ENCODE measurements around the gene ADCY2. TPM values are rescaled to one million over a fixed set of nuclear protein-coding genes. Genes with fewer than 3 reads are reported as not detected.

Gene ADCY2
- total RNA-seq, 1 experiment from 2014 or later = not detected

DNA sequence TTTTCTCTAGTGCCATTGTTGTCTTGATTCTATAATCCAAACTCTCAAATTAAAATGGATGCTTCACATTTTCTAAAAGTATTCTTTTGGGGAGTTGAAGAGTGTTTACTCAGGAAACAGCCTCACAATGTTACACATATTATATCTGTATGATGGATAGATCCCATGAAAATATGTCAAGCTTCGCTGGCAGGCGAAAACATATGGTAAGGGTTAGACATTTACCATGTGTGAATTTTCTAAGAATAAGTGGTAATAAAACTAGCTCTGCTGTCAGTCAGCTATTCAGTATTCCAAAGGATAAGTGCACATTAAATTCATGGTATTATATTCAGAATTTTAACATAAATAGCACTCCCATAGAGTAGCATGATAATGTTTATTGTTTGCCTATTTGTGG lies 13.3 kb upstream of the ADCY2 start:
- Mint-ChIP-seq H3K9me3 (ENCODE audit: unreplicated experiment) (no peaks in the 10 kb centered on the region), H3K27me3 (ENCODE audit: insufficient read depth, unreplicated experiment) (no peaks in the 10 kb centered on the region), H3K4me3 (ENCODE audit: unreplicated experiment) (no peak overlapping the region), H3K27ac (ENCODE audit: unreplicated experiment) (no peak overlapping the region), H3K36me3 (ENCODE audit: insufficient read depth, unreplicated experiment) (no peaks in the 10 kb centered on the region), H3K4me1 (ENCODE audit: low read depth, unreplicated experiment) (no peaks in the 10 kb centered on the region)
- DNase-seq = no peak
- CTCF ChIA-PET = no interaction called here
- no TSS peak for BruUV-seq (replicated peaks)
- POLR2A ChIA-PET = no interaction called here
- Histone ChIP-seq H3K4me3 (ENCODE audit: low read depth, low read length) (no peak overlapping the region), H3K4me1 (no peaks in the 10 kb centered on the region), H3K27me3 (replicated peaks; ENCODE audit: control insufficient read depth, insufficient read depth, low read length) (no peaks in the 10 kb centered on the region), H3K36me3 (ENCODE audit: control insufficient read depth, insufficient read depth, low read length) (no peaks in the 10 kb centered on the region), H3K9me3 (no peaks in the 10 kb centered on the region)
- intact Hi-C loops (cut with micrococcal nuclease; ENCODE audit: unreplicated experiment) = no loop called here
- TF ChIP-seq, protein P1, sequence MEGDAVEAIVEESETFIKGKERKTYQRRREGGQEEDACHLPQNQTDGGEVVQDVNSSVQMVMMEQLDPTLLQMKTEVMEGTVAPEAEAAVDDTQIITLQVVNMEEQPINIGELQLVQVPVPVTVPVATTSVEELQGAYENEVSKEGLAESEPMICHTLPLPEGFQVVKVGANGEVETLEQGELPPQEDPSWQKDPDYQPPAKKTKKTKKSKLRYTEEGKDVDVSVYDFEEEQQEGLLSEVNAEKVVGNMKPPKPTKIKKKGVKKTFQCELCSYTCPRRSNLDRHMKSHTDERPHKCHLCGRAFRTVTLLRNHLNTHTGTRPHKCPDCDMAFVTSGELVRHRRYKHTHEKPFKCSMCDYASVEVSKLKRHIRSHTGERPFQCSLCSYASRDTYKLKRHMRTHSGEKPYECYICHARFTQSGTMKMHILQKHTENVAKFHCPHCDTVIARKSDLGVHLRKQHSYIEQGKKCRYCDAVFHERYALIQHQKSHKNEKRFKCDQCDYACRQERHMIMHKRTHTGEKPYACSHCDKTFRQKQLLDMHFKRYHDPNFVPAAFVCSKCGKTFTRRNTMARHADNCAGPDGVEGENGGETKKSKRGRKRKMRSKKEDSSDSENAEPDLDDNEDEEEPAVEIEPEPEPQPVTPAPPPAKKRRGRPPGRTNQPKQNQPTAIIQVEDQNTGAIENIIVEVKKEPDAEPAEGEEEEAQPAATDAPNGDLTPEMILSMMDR (IDR thresholded peaks at IDR 0.05; ENCODE audit: insufficient read depth in 1 of 2, low read depth in 1 of 2, low read length in 1 of 2, severe bottlenecking in 1 of 2, unreplicated experiment in 1 of 2) = no peak

DNA sequence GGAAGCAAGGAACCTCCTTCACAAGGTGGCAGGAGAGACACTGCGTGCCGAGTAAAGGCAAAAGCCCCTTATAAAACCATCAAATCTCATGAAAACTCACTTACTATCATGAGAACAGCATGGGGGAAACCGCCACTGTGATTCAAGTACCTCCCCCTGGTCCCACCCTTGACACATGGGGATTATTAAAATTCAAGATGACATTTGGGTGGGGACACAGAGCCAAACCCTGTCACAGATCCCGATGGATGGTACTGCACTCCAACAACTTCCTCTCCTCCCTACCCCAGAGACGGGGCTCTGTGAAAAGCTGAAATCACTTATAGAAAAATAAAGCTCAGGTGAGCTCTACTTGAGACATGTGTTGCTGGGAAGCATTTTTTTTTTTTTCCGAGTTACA lies 10.3 kb upstream of the ADCY2 start:
- Mint-ChIP-seq H3K4me3 (ENCODE audit: unreplicated experiment) (no peak overlapping the region), H3K9me3 (ENCODE audit: unreplicated experiment) (no peaks in the 10 kb centered on the region), H3K4me1 (ENCODE audit: low read depth, unreplicated experiment) (no peaks in the 10 kb centered on the region), H3K27ac (ENCODE audit: unreplicated experiment) (no peak overlapping the region), H3K27me3 (ENCODE audit: insufficient read depth, unreplicated experiment) (peaks cover 3% of the 10 kb centered on the region), H3K36me3 (ENCODE audit: insufficient read depth, unreplicated experiment) (no peaks in the 10 kb centered on the region)
- DNase-seq = no peak
- intact Hi-C loops (cut with micrococcal nuclease; ENCODE audit: unreplicated experiment) = no loop called here
- H3K4me1 ChIP-seq = no peaks in the 10 kb centered on the region
- H3K36me3 ChIP-seq (ENCODE audit: control insufficient read depth, insufficient read depth, low read length) = no peaks in the 10 kb centered on the region
- POLR2A ChIA-PET = no interaction called here
- TF ChIP-seq, protein P1 (IDR thresholded peaks at IDR 0.05; ENCODE audit: insufficient read depth in 1 of 2, low read depth in 1 of 2, low read length in 1 of 2, severe bottlenecking in 1 of 2, unreplicated experiment in 1 of 2) = no peak
- no peak overlapping the region for H3K4me3 ChIP-seq (ENCODE audit: low read depth, low read length)
- H3K9me3 ChIP-seq = peaks cover 3% of the 10 kb centered on the region; the same call in 1 of the 2 replicates
- no TSS peak for BruUV-seq (replicated peaks)
- CTCF ChIA-PET = interaction anchor here (0.5 kb wide), 1 partner anchor 12 kb away, joined by 6 read pairs; no protein-coding TSS in a partner anchor
- no peaks in the 10 kb centered on the region for H3K27me3 ChIP-seq (replicated peaks; ENCODE audit: control insufficient read depth, insufficient read depth, low read length)

DNA sequence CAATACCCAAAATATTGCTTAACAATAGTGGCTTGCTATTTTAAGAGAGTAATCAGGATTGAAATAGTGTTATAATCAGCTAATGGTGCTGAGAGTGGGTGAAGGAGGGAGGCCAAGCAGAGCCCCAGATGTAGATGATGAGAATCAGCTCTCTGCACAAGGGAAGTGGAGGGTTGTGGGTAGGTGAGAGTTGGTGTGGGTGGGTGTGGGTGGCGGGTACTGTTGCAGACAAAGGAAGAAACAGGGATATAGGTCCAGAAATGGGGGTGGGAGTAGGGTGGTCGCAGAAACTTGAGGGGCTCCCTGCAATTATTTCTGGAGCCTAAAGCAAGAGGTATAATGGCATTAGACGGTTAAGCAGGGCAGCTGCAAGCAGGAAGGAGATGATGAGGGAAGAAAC lies 7.4 kb upstream of the ADCY2 start:
- H3K36me3 Mint-ChIP-seq (ENCODE audit: insufficient read depth, unreplicated experiment) = no peaks in the 10 kb centered on the region
- no peaks in the 10 kb centered on the region for H3K27me3 ChIP-seq (replicated peaks; ENCODE audit: control insufficient read depth, insufficient read depth, low read length)
- peaks cover 7% of the 10 kb centered on the region for H3K27me3 Mint-ChIP-seq (ENCODE audit: insufficient read depth, unreplicated experiment)
- POLR2A ChIA-PET = no interaction called here
- H3K9me3 Mint-ChIP-seq (ENCODE audit: unreplicated experiment) = no peaks in the 10 kb centered on the region
- CTCF ChIA-PET = no interaction called here
- H3K9me3 ChIP-seq = peaks cover 3% of the 10 kb centered on the region; the same call in 1 of the 2 replicates
- no TSS peak for BruUV-seq (replicated peaks)
- no peak overlapping the region for H3K4me3 ChIP-seq (ENCODE audit: low read depth, low read length)
- TF ChIP-seq, protein P1 (IDR thresholded peaks at IDR 0.05; ENCODE audit: insufficient read depth in 1 of 2, low read depth in 1 of 2, low read length in 1 of 2, severe bottlenecking in 1 of 2, unreplicated experiment in 1 of 2) = no peak
- intact Hi-C loops (cut with micrococcal nuclease; ENCODE audit: unreplicated experiment) = no loop called here
- no peaks in the 10 kb centered on the region for H3K4me1 Mint-ChIP-seq (ENCODE audit: low read depth, unreplicated experiment)
- no peaks in the 10 kb centered on the region for H3K4me1 ChIP-seq
- no peak for DNase-seq
- H3K4me3 Mint-ChIP-seq (ENCODE audit: unreplicated experiment) = no peak overlapping the region
- H3K27ac Mint-ChIP-seq (ENCODE audit: unreplicated experiment) = no peak overlapping the region
- H3K36me3 ChIP-seq (ENCODE audit: control insufficient read depth, insufficient read depth, low read length) = no peaks in the 10 kb centered on the region

Measured in Caco-2 (cell line).